Measurements from ENCODE around the gene PLA2G2C.
A peak's percentile ranks its signal among the peaks of the same experiment; 100 is the strongest.

PLA2G2C gene

GRCh38 chr1:20202166-20202565, 15.8 kb upstream of the PLA2G2C start:
- no peak for DNase-seq

GRCh38 chr1:20200966-20201365, 14.6 kb upstream of the PLA2G2C start:
- DNase-seq, result no peak

- no peak for DNase-seq
Observed at GRCh38 chr1:20199840-20200239, 13.5 kb upstream of the PLA2G2C start.

GRCh38 chr1:20199403-20199802, 13.1 kb upstream of the PLA2G2C start:
- DNase-seq, result no peak

- no peak for DNase-seq
Observed at GRCh38 chr1:20198918-20199317, 12.6 kb upstream of the PLA2G2C start.

- no peak for DNase-seq
Observed at GRCh38 chr1:20198296-20198695, 12.0 kb upstream of the PLA2G2C start.

- DNase-seq, result no peak
Observed at GRCh38 chr1:20197329-20197791, 11.0 kb upstream of the PLA2G2C start.

GRCh38 chr1:20195462-20195780, 9.1 kb upstream of the PLA2G2C start:
- DNase-seq, result no peak

GRCh38 chr1:20194757-20195461, 8.6 kb upstream of the PLA2G2C start:
- peak; percentile 11 to 49 for DNase-seq

- DNase-seq, result no peak
Observed at GRCh38 chr1:20194224-20194623, 7.9 kb upstream of the PLA2G2C start.

- DNase-seq, result no peak
Observed at GRCh38 chr1:20192871-20193411, 6.6 kb upstream of the PLA2G2C start.

GRCh38 chr1:20192364-20192763, 6.0 kb upstream of the PLA2G2C start:
- no peak for DNase-seq

GRCh38 chr1:20191266-20191825, 5.0 kb upstream of the PLA2G2C start:
- no peak for DNase-seq

GRCh38 chr1:20190256-20191160, 4.2 kb upstream of the PLA2G2C start:
- DNase-seq, result no peak

- no peak for DNase-seq
Observed at GRCh38 chr1:20189664-20190063, 3.3 kb upstream of the PLA2G2C start.

GRCh38 chr1:20188455-20188817, 2.1 kb upstream of the PLA2G2C start:
- DNase-seq, result no peak

- DNase-seq, result no peak
Observed at GRCh38 chr1:20187813-20188454, 1.6 kb upstream of the PLA2G2C start.

GRCh38 chr1:20187103-20187812, 940 bp upstream of the PLA2G2C start:
- DNase-seq, result no peak

GRCh38 chr1:20184997-20185833, 1.1 kb downstream of the PLA2G2C start:
- DNase-seq, result peak; percentile 6 to 13

GRCh38 chr1:20184481-20184900, 1.8 kb downstream of the PLA2G2C start:
- DNase-seq, result peak; percentile 40 to 54

GRCh38 chr1:20183616-20184271, 2.6 kb downstream of the PLA2G2C start:
- DNase-seq, result no peak

Measured in AML-193 (cell line).